Glutamatergic neuron (in vitro differentiated cells): Measurements from ENCODE around the gene TIA1. TPM values are rescaled to one million over a fixed set of nuclear protein-coding genes. Genes with fewer than 3 reads are reported as not detected.

Experiments used
- DNase-seq: peaks from one replicate; pipeline ENCODE4 v3.0.0; 2022
- H3K27ac Mint-ChIP-seq: one replicate; pipeline ENCODE4 v1.8.0; 2020; ENCODE audit warnings: mild to moderate bottlenecking, mixed read lengths, inconsistent platforms; ENCODE audit not compliant: unreplicated experiment
- H3K27me3 Mint-ChIP-seq: one replicate; pipeline ENCODE4 v1.8.0; 2020; ENCODE audit warnings: mild to moderate bottlenecking, moderate library complexity, mixed read lengths, inconsistent platforms; ENCODE audit not compliant: unreplicated experiment
- H3K36me3 Mint-ChIP-seq: one replicate; pipeline ENCODE4 v1.8.0; 2020; ENCODE audit warnings: mild to moderate bottlenecking, mixed read lengths, inconsistent platforms; ENCODE audit not compliant: unreplicated experiment
- H3K4me1 Mint-ChIP-seq: one replicate; pipeline ENCODE4 v1.8.0; 2020; ENCODE audit warnings: mild to moderate bottlenecking, low read depth, mixed read lengths, inconsistent platforms; ENCODE audit not compliant: unreplicated experiment
- H3K4me3 Mint-ChIP-seq: one replicate; pipeline ENCODE4 v1.8.0; 2020; ENCODE audit warnings: mild to moderate bottlenecking, mixed read lengths, inconsistent platforms; ENCODE audit not compliant: unreplicated experiment
- H3K9me3 Mint-ChIP-seq: one replicate; pipeline ENCODE4 v1.8.0; 2020; ENCODE audit warnings: mild to moderate bottlenecking, moderate library complexity, mixed read lengths, inconsistent platforms; ENCODE audit not compliant: unreplicated experiment
- total RNA-seq: library from RNA; stranded (reverse); fragmentation: NEBNext Ultra II Directional; extraction: Animal tissue kit (Norgen Biotek cat#: 25700); gene quantifications from one replicate; pipeline ENCODE4 v1.2.1, GENCODE V29; 2021; ENCODE audit not compliant: unreplicated experiment
- TF ChIP-seq, protein P1 (sequence below): fragments of 200-600 bp; sonication (generic); IDR thresholded peaks from one replicate; pipeline ENCODE4 v1.5.0; 2021; ENCODE audit not compliant: partially characterized antibody, unreplicated experiment

The TIA1 gene
- total RNA-seq, 1 donor from 2014 or later: 403 TPM

DNA sequence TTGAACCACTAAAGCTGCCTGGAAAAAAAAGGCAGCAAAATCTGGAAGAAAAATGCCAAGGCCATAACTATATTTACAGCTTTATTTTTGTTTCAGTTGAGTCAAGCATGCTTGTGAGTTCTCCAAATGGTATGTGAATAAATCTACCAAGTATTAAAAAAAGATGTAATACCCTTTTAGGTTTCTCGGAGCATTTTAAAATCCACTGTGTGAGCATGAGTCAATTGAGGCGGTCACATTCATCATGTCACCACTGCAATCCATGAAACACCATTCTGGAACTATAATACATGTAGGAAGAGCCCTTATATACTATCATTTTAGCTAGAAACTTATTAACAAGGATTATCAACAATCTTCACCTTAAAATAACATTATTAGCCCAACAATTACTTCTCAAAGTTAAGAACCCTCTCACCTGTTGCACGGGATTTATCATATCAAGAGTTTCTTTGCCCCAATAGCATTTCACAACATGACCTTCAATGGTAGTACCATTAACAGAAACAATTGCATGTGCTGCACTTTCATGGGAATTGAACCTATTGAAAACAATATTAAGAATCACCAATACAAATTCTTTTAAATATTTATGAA is 33.4 kb downstream of the TIA1 start:
- peaks cover 6% of the 10 kb centered on the region for H3K27me3 Mint-ChIP-seq
- no peaks in the 10 kb centered on the region for H3K4me1 Mint-ChIP-seq
- DNase-seq: no peak
- H3K4me3 Mint-ChIP-seq: no peak overlapping the region
- peaks cover 3% of the 10 kb centered on the region for H3K9me3 Mint-ChIP-seq
- peaks cover 5% of the 10 kb centered on the region for H3K36me3 Mint-ChIP-seq
- no peak overlapping the region for H3K27ac Mint-ChIP-seq
- TF ChIP-seq, protein P1, sequence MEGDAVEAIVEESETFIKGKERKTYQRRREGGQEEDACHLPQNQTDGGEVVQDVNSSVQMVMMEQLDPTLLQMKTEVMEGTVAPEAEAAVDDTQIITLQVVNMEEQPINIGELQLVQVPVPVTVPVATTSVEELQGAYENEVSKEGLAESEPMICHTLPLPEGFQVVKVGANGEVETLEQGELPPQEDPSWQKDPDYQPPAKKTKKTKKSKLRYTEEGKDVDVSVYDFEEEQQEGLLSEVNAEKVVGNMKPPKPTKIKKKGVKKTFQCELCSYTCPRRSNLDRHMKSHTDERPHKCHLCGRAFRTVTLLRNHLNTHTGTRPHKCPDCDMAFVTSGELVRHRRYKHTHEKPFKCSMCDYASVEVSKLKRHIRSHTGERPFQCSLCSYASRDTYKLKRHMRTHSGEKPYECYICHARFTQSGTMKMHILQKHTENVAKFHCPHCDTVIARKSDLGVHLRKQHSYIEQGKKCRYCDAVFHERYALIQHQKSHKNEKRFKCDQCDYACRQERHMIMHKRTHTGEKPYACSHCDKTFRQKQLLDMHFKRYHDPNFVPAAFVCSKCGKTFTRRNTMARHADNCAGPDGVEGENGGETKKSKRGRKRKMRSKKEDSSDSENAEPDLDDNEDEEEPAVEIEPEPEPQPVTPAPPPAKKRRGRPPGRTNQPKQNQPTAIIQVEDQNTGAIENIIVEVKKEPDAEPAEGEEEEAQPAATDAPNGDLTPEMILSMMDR: no peak

DNA sequence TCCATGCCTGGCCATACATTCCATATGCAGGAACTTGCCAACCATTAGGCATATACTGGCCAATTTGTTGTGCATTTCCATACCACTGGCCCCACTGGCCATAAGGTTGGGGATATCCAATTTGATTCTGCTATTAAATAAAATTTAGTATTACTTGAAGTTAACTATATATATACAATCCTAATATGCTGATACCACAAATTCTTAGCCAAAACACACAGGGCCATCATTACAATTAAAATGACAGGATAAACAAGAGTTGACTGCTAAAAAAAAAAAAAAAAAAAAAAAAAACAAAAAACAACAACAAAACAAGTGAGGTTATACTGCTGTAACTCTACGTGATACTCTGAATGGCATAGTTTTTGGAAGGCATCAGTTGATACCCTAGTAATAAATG is 34.1 kb downstream of the TIA1 start:
- DNase-seq: no peak
- Mint-ChIP-seq H3K27ac (no peak overlapping the region), H3K27me3 (peaks cover 6% of the 10 kb centered on the region), H3K4me3 (no peak overlapping the region), H3K9me3 (peaks cover 3% of the 10 kb centered on the region), H3K4me1 (no peaks in the 10 kb centered on the region), H3K36me3 (peaks cover 5% of the 10 kb centered on the region)
- TF ChIP-seq, protein P1: no peak

DNA sequence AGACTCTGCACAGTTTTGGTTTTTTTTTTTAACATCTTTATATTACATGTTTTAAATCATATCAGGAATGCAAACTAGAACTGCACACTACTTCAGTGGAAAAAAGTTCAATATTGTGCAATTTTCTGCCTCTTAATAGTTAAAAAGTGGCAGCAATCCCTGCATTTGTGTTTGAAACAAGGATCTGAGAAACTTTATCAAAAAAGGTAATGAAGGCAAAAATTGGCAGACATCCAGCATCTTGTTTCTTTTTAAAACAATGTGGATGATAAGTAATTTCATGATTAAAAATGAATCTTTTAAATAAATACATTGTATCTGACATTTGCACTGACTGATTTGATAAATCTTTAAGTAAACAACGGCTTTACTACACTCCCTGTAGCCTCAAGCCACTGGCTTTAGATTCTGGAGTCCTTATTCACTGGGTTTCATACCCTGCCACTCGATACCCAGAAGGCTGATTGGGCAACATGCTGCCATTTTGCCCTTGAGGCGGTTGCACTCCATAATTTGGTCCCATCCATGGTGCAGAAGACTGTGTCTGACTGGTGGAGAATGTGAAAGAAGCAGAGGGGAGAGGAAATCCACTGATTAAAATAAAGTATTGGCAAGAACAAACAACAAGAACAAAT is 36.0 kb downstream of the TIA1 start:
- no peaks in the 10 kb centered on the region for H3K9me3 Mint-ChIP-seq
- H3K4me1 Mint-ChIP-seq: no peaks in the 10 kb centered on the region
- H3K36me3 Mint-ChIP-seq: no peaks in the 10 kb centered on the region
- peaks cover 5% of the 10 kb centered on the region for H3K27me3 Mint-ChIP-seq
- H3K4me3 Mint-ChIP-seq: no peak overlapping the region
- TF ChIP-seq, protein P1: no peak
- no peak for DNase-seq
- no peak overlapping the region for H3K27ac Mint-ChIP-seq

DNA sequence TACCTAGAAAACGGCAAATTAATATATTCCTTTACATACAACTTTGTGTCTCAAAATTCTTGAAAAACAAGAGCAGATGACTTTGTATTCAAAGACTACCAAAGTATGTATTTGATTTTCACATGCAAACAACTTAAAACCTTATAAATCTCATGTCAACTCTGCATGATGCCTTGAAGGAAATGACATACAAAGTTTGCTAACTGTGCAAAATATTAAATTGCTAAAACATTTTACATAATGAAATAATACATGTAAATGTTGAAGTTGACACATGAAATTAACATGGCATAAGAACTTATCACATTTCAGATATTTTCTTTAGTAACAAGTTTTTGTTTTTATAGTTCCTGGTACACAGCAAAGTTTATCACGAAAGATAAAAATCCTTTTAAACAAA is 36.8 kb downstream of the TIA1 start:
- Mint-ChIP-seq H3K9me3 (no peaks in the 10 kb centered on the region), H3K36me3 (no peaks in the 10 kb centered on the region), H3K27ac (no peak overlapping the region), H3K27me3 (peaks cover 2% of the 10 kb centered on the region), H3K4me3 (no peak overlapping the region), H3K4me1 (no peaks in the 10 kb centered on the region)
- TF ChIP-seq, protein P1: no peak
- DNase-seq: no peak

DNA sequence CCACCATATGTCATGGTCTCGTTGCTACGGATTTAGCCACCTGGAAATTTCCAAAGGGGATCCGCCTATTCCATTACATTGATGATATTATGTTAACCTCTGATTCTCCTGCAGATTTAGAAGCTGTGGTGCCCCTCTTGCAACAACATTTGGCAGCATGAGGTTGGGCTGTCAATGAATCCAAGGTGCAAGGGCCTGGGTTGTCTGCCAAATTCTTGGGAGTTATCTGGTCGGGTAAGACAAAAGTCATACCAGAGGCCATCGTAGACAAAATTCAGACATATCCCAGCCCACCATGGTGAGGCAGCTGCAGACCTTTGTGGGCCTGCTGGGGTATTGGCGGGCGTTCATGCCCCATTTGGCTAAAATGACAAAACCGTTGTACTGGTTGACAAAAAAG is 44.0 kb downstream of the TIA1 start:
- no peaks in the 10 kb centered on the region for H3K4me1 Mint-ChIP-seq
- H3K27me3 Mint-ChIP-seq: no peaks in the 10 kb centered on the region
- no peak overlapping the region for H3K4me3 Mint-ChIP-seq
- DNase-seq: no peak
- TF ChIP-seq, protein P1: no peak
- H3K9me3 Mint-ChIP-seq: no peaks in the 10 kb centered on the region
- no peak overlapping the region for H3K27ac Mint-ChIP-seq
- peaks cover 4% of the 10 kb centered on the region for H3K36me3 Mint-ChIP-seq
